Measurements from ENCODE around the gene EFHC2. TPM values are rescaled to one million over a fixed set of nuclear protein-coding genes. Genes with fewer than 3 reads are reported as not detected.

The EFHC2 gene
- total and polyA plus RNA-seq, 3 donors from 2014 or later: 8.2 to 17.3 (median 14.4) TPM

GRCh38 chrX:44267861-44268260 lies 75.6 kb downstream of the EFHC2 start:
- DNase-seq: no peak
- H3K27ac ChIP-seq: no peak overlapping the region
- intact Hi-C loops (cut with DNase I; ENCODE audit: low total_unique reads): no loop called here
- no peaks in the 10 kb centered on the region for H3K27me3 ChIP-seq
- no peaks in the 10 kb centered on the region for H3K36me3 ChIP-seq (ENCODE audit: low read depth, missing control alignments)
- no peak overlapping the region for H3K4me3 ChIP-seq
- no peaks in the 10 kb centered on the region for H3K4me1 ChIP-seq
- TF ChIP-seq, protein P1, sequence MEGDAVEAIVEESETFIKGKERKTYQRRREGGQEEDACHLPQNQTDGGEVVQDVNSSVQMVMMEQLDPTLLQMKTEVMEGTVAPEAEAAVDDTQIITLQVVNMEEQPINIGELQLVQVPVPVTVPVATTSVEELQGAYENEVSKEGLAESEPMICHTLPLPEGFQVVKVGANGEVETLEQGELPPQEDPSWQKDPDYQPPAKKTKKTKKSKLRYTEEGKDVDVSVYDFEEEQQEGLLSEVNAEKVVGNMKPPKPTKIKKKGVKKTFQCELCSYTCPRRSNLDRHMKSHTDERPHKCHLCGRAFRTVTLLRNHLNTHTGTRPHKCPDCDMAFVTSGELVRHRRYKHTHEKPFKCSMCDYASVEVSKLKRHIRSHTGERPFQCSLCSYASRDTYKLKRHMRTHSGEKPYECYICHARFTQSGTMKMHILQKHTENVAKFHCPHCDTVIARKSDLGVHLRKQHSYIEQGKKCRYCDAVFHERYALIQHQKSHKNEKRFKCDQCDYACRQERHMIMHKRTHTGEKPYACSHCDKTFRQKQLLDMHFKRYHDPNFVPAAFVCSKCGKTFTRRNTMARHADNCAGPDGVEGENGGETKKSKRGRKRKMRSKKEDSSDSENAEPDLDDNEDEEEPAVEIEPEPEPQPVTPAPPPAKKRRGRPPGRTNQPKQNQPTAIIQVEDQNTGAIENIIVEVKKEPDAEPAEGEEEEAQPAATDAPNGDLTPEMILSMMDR (IDR thresholded peaks at IDR 0.05): no peak
- TF ChIP-seq POLR2A (IDR thresholded peaks at IDR 0.05): no peak
- no peaks in the 10 kb centered on the region for H3K9me3 ChIP-seq
- WGBS, 2 donors: 96 to 100% methylated on average over 3 of the region's 3 CpGs

GRCh38 chrX:44267116-44267515 lies 76.4 kb downstream of the EFHC2 start:
- intact Hi-C loops (cut with DNase I; ENCODE audit: low total_unique reads): no loop called here
- H3K27ac ChIP-seq: no peak overlapping the region
- no peak overlapping the region for H3K4me3 ChIP-seq
- H3K36me3 ChIP-seq (ENCODE audit: low read depth, missing control alignments): no peaks in the 10 kb centered on the region
- DNase-seq: no peak
- TF ChIP-seq, protein P1 (IDR thresholded peaks at IDR 0.05): no peak
- TF ChIP-seq POLR2A (IDR thresholded peaks at IDR 0.05): no peak
- H3K4me1 ChIP-seq: no peaks in the 10 kb centered on the region
- H3K27me3 ChIP-seq: no peaks in the 10 kb centered on the region
- 34 to 65% methylated on average over 2 of the region's 2 CpGs for WGBS, 2 donors
- H3K9me3 ChIP-seq: no peaks in the 10 kb centered on the region

DNA sequence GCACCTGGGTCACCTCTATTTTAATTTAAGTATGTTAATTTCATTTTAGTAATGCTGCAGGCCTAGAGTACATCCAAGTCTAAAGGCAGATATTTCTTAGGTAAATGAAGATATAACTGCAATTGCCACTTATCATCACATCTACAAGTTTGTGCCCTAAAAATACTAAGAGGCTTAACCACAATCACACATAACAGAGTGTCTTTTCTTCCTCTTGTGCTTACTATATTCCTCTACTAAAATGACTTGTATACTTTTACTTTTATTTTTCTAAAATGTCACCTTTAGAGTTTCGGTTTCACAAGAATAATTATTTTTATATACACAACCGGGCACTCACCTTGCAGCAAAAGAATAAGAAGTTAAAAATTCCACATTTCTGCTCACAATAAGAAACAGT lies 77.9 kb downstream of the EFHC2 start:
- Histone ChIP-seq H3K27me3 (no peaks in the 10 kb centered on the region), H3K27ac (no peak overlapping the region), H3K4me3 (no peak overlapping the region), H3K9me3 (no peaks in the 10 kb centered on the region), H3K4me1 (no peaks in the 10 kb centered on the region), H3K36me3 (ENCODE audit: low read depth, missing control alignments) (no peaks in the 10 kb centered on the region)
- intact Hi-C loops (cut with DNase I; ENCODE audit: low total_unique reads): no loop called here
- DNase-seq: no peak
- 88 to 91% methylated on average over 2 of the region's 2 CpGs for WGBS, 2 donors
- TF ChIP-seq, protein P1 (IDR thresholded peaks at IDR 0.05): no peak
- TF ChIP-seq POLR2A (IDR thresholded peaks at IDR 0.05): no peak

DNA sequence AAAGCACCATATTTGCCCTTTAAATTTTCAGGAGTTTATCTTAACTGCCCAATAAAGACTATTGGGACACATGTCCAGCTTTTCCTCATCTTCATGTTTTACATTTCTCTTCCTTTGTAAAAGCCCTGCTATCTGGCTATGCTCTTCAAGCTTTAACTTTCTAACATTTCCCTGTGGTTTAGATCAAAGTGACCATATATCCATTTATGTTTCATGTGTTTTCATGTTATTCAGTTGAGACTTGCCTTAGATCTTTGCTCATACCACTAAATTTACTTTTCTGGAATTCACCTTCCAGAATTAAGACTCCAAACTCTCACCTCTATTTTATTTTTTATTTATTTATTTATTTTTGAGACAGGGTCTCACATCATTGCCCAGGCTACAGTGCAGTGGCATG lies 78.5 kb downstream of the EFHC2 start:
- Histone ChIP-seq H3K4me1 (no peaks in the 10 kb centered on the region), H3K36me3 (ENCODE audit: low read depth, missing control alignments) (no peaks in the 10 kb centered on the region), H3K27ac (no peak overlapping the region), H3K4me3 (no peak overlapping the region), H3K9me3 (no peaks in the 10 kb centered on the region), H3K27me3 (no peaks in the 10 kb centered on the region)
- DNase-seq: no peak
- no peak for TF ChIP-seq POLR2A (IDR thresholded peaks at IDR 0.05)
- TF ChIP-seq, protein P1 (IDR thresholded peaks at IDR 0.05): no peak
- intact Hi-C loops (cut with DNase I; ENCODE audit: low total_unique reads): no loop called here

DNA sequence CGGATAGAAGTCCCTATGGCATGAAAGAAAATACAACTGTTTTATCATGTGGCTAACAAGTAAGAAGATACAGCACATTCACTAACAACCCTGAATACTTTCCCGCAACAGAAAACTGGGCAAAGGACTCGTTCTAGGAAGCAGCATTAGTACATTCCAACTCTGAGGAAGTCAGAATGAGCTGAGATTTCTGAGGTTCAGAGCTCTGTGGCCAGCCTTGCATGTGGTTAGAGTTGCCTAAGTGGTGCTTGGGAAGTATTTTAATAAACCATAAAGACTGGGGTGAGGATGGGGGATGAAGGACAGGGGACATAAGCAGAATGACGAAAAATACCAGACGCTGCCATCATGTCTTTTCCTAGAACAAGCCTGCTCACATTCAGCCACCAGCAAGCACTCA lies 82.2 kb downstream of the EFHC2 start:
- intact Hi-C loops (cut with DNase I; ENCODE audit: low total_unique reads): no loop called here
- no peaks in the 10 kb centered on the region for H3K4me1 ChIP-seq
- H3K27me3 ChIP-seq: no peaks in the 10 kb centered on the region
- WGBS, 2 donors: 89 to 92% methylated on average over 5 of the region's 5 CpGs
- no peak overlapping the region for H3K4me3 ChIP-seq
- TF ChIP-seq POLR2A (IDR thresholded peaks at IDR 0.05): no peak
- TF ChIP-seq, protein P1 (IDR thresholded peaks at IDR 0.05): no peak
- no peaks in the 10 kb centered on the region for H3K9me3 ChIP-seq
- H3K36me3 ChIP-seq (ENCODE audit: low read depth, missing control alignments): no peaks in the 10 kb centered on the region
- no peak overlapping the region for H3K27ac ChIP-seq
- no peak for DNase-seq
